GM12801 (cell line): Measurements from ENCODE around the gene MTHFSD.

Source experiments
- CTCF ChIP-seq: IDR thresholded peaks from one replicate; pipeline ENCODE4 v1.5.1; 2011; ENCODE audit warnings: control low read depth; ENCODE audit not compliant: insufficient read length; ENCODE audit errors: extremely low read depth

MTHFSD gene

GRCh38 chr16:86531641-86532525, 23.2 kb downstream of the MTHFSD start:
- no peak for TF ChIP-seq CTCF

- TF ChIP-seq CTCF = no peak
Observed at GRCh38 chr16:86531191-86531545, 23.9 kb downstream of the MTHFSD start.

GRCh38 chr16:86530251-86531190, 24.5 kb downstream of the MTHFSD start:
- TF ChIP-seq CTCF = no peak

- TF ChIP-seq CTCF = no peak
Observed at GRCh38 chr16:86529160-86529559, 25.9 kb downstream of the MTHFSD start.

- TF ChIP-seq CTCF = no peak
Observed at GRCh38 chr16:86528061-86528929, 26.7 kb downstream of the MTHFSD start.

GRCh38 chr16:86527366-86527765, 27.7 kb downstream of the MTHFSD start:
- no peak for TF ChIP-seq CTCF
